Amygdala (tissue), 56 donors: ENCODE data around the gene IGF2BP1.
"Not testable (repeated sequence)": the region's sequence is repeated elsewhere in the genome, so short reads cannot be mapped to it uniquely, and the experiment has no call there.

ENCODE experiments used
- DNase-seq, 56 donors: peaks; one replicate each; lab custom pipeline; 2025; lab: John Stamatoyannopoulos, UW

IGF2BP1 gene

GRCh38 chr17:49086316-49086605 is 89.1 kb downstream of the IGF2BP1 start:
- no peak for DNase-seq

GRCh38 chr17:49086649-49087048 is 89.5 kb downstream of the IGF2BP1 start:
- no peak for DNase-seq

- DNase-seq = no peak
Observed at GRCh38 chr17:49089094-49089493, 91.9 kb downstream of the IGF2BP1 start.

- no peak for DNase-seq
Observed at GRCh38 chr17:49090878-49091594, 93.9 kb downstream of the IGF2BP1 start.

GRCh38 chr17:49093131-49093530 is 95.9 kb downstream of the IGF2BP1 start:
- no peak for DNase-seq

- DNase-seq = no peak
Observed at GRCh38 chr17:49100601-49101000, 103.4 kb downstream of the IGF2BP1 start.

GRCh38 chr17:49101054-49101534 is 103.9 kb downstream of the IGF2BP1 start:
- DNase-seq = no peak

- not testable (repeated sequence) for DNase-seq
Observed at GRCh38 chr17:49103360-49103759, 106.2 kb downstream of the IGF2BP1 start.

- DNase-seq = no peak
Observed at GRCh38 chr17:49104511-49105074, 107.4 kb downstream of the IGF2BP1 start.
